Endothelial cell of umbilical vein (primary cell): ENCODE results near the gene CEP97. TPM values are rescaled to one million over a fixed set of nuclear protein-coding genes. Genes with fewer than 3 reads are reported as not detected.

Experiments used
- BruUV-seq: library from RNA; stranded (reverse); fragments of 400-500 nt; replicated peaks from 2 replicates; lab custom pipeline; 2021; lab: Mats Ljungman, UMichigan
- CTCF ChIA-PET: fragments of 300-600, 350-600 bp; sonication (Branson Sonifier 250); formaldehyde crosslinking; loops from one replicate; lab custom pipeline; 2021; ENCODE audit warnings: antibody characterized with exemption, inconsistent platforms; lab: Charles Lee
- POLR2A ChIA-PET: fragments of 300-600, 350-600 bp; sonication (Branson Sonifier 250); formaldehyde crosslinking; loops from one replicate; lab custom pipeline; 2021; ENCODE audit warnings: antibody characterized with exemption, inconsistent platforms; lab: Charles Lee
- DNase-seq: peaks from one replicate; pipeline ENCODE4 v3.0.0-alpha.2; 2011; ENCODE audit warnings: low read depth, low spot score
- FAIRE-seq: peaks from 2 replicates; lab custom pipeline; 2011; peaks lifted over from hg19 to GRCh38; lab: Jason Lieb, UNC
- H2AFZ ChIP-seq: 2 replicates; pipeline ENCODE4 v1.6.0; 2012; ENCODE audit warnings: low read depth, low read length, control low read depth, inconsistent platforms
- H3K27ac ChIP-seq: 2 replicates; pipeline ENCODE4 v1.5.1; 2011; ENCODE audit warnings: low read depth, mild to moderate bottlenecking, control low read depth, low read length, moderate library complexity; ENCODE audit not compliant: insufficient read depth
- H3K27me3 ChIP-seq, 2 experiments: 2 replicates each; pipeline versions ENCODE4 v1.6.0 to v1.6.1; 2011; ENCODE audit warnings: low read length in 2 of 2, mixed read lengths in 1 of 2; ENCODE audit not compliant: control insufficient read depth in 2 of 2, insufficient read depth in 2 of 2
- H3K36me3 ChIP-seq, 2 experiments: 2 replicates in 1 of 2; 3 replicates in 1 of 2; pipeline ENCODE4 v1.5.1; 2011; ENCODE audit warnings: low read length in 2 of 2, mild to moderate bottlenecking in 1 of 2, moderate library complexity in 1 of 2; ENCODE audit not compliant: control insufficient read depth in 2 of 2, insufficient read depth in 2 of 2; ENCODE audit errors: extremely low read depth in 1 of 2
- H3K4me1 ChIP-seq: 3 replicates; pipeline ENCODE4 v1.5.1; 2011; ENCODE audit warnings: mild to moderate bottlenecking, low read length; ENCODE audit not compliant: control insufficient read depth, insufficient read depth; ENCODE audit errors: extremely low read depth
- H3K4me2 ChIP-seq: 2 replicates; pipeline ENCODE4 v1.6.1; 2011; ENCODE audit warnings: low read length, control low read depth, mixed read lengths; ENCODE audit not compliant: insufficient read depth
- H3K4me3 ChIP-seq, 3 experiments: fragments of 200-600 bp in 1 of 3; sonication (generic), shearing (Covaris generic) in 1 of 3; replicated peaks in 1 of 3; 2 replicates each; pipeline ENCODE4 v1.5.1; 2011 to 2016; ENCODE audit warnings: control low read depth in 3 of 3, low read length in 3 of 3, mild to moderate bottlenecking in 2 of 3, inconsistent platforms in 1 of 3, low read depth in 1 of 3, moderate library complexity in 1 of 3; ENCODE audit not compliant: insufficient read depth in 1 of 3
- H3K79me2 ChIP-seq: 2 replicates; pipeline ENCODE4 v1.6.0; 2012; ENCODE audit warnings: low read length, inconsistent platforms; ENCODE audit not compliant: control insufficient read depth, insufficient read depth
- H3K9ac ChIP-seq: replicated peaks from 2 replicates; pipeline ENCODE3; 2011; ENCODE audit warnings: low read length, control low read depth; ENCODE audit not compliant: insufficient read depth; ENCODE audit errors: extremely low read depth
- H3K9me1 ChIP-seq: replicated peaks from 3 replicates; pipeline ENCODE4 v1.6.0; 2011; ENCODE audit warnings: mild to moderate bottlenecking, low read length; ENCODE audit not compliant: control insufficient read depth, insufficient read depth; ENCODE audit errors: extremely low read depth
- H3K9me3 ChIP-seq: replicated peaks from 2 replicates; pipeline ENCODE4 v1.5.1; 2012; ENCODE audit warnings: low read length, inconsistent platforms; ENCODE audit not compliant: control insufficient read depth, insufficient read depth
- H4K20me1 ChIP-seq: replicated peaks from 2 replicates; pipeline ENCODE3; 2011; ENCODE audit warnings: mild to moderate bottlenecking, low read length; ENCODE audit not compliant: control insufficient read depth, insufficient read depth; ENCODE audit errors: extremely low read depth
- EZH2 ChIP-seq: IDR thresholded peaks from 2 replicates; pipeline ENCODE4 v1.6.1; 2012; ENCODE audit warnings: borderline replicate concordance, low read depth, mild to moderate bottlenecking, moderate library complexity, low read length, inconsistent platforms; ENCODE audit not compliant: severe bottlenecking
- dilution Hi-C: fragments of 300-500 bp; cut with MboI; formaldehyde crosslinking; loops from one replicate; pipeline ENCODE4 v1.15.0; 2019; ENCODE audit warnings: low sequenced_read_pairs; ENCODE audit not compliant: extremely low pct_ligation_motif_present
- intact Hi-C: fragments of 100-400 bp; cut with micrococcal nuclease; formaldehyde crosslinking; loops from one replicate; pipeline ENCODE4 v1.10.0; 2022
- polyA plus RNA-seq, 4 experiments: library from polyadenylated mRNA; depleted of rRNA in 3 of 4; stranded (reverse) in 3 of 4; unstranded in 1 of 4; fragments of >200 nt; gene quantifications; 2 replicates each; pipeline versions ENCODE4 v1.2.1 to v1.2.3, GENCODE V29; 2011 to 2012; ENCODE audit warnings: missing spikeins in 1 of 4
- total RNA-seq: library from RNA; stranded (reverse); gene quantifications from 2 replicates; pipeline ENCODE4 v1.2.3, GENCODE V29; 2021
- TF ChIP-seq, protein P1 (sequence below), 2 donors: IDR thresholded peaks; 1 replicate in 1 of 2; 2 replicates in 1 of 2; pipeline ENCODE4 v1.5.1; 2011; ENCODE audit warnings: low read length in 2 of 2, mild to moderate bottlenecking in 2 of 2, moderate library complexity in 2 of 2, control low read depth in 1 of 2, inconsistent platforms in 1 of 2, low read depth in 1 of 2; ENCODE audit not compliant: insufficient read depth in 1 of 2; ENCODE audit errors: extremely low read depth in 1 of 2

Gene CEP97
- total and polyA plus RNA-seq, 2 donors (not counting 3 experiments of a cell fraction or from before 2014, with no cell fraction given) = 1.9 to 10.3 TPM

DNA sequence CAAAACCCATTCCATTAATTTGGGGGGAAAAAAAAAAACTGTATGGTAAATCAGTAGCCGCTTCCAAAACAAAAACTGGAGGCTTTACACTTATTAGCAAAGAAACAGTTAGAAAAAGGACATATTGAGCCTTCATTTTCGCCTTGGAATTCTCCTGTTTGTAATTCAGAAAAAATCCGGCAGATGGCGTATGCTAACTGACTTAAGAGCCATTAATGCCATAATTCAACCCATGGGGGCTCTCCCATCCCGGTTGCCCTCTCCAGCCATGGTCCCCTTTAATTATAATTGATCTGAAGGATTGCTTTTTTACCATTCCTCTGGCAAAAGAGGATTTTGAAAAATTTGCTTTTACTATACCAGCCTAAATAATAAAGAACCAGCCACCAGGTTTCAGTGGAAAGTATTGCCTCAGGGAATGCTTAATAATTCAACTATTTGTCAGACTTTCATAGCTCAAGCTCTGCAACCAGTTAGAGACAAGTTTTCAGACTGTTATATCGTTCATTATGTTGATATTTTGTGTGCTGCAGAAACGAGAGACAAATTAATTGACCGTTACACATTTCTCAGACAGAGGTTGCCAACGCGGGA is 28.5 kb upstream of the CEP97 start:
- dilution Hi-C loops = no loop called here
- ChIA-PET POLR2A (no interaction called here), CTCF (interaction anchor here (0.6 to 1.5 kb wide), 6 partner anchors 9 to 841 kb away, joined by 3 to 8 read pairs (median 3); no protein-coding TSS in a partner anchor)
- H2AFZ ChIP-seq = no peak overlapping the region
- no peaks in the 10 kb centered on the region for H3K4me1 ChIP-seq
- H3K27ac ChIP-seq = no peak overlapping the region
- intact Hi-C loops = loop anchor here (1.0 to 10.0 kb wide), 6 partner anchors 11 to 841 kb away; partner anchors contain the start of gene CEP97
- no peaks in the 10 kb centered on the region for H4K20me1 ChIP-seq
- no peaks in the 10 kb centered on the region for H3K27me3 ChIP-seq
- H3K79me2 ChIP-seq = no peaks in the 10 kb centered on the region
- H3K36me3 ChIP-seq = no peaks in the 10 kb centered on the region
- BruUV-seq = no TSS peak
- FAIRE-seq (peak; percentile 44), DNase-seq (peak; percentile 68)
- H3K9me3 ChIP-seq = no peaks in the 10 kb centered on the region
- no peak overlapping the region for H3K4me3 ChIP-seq
- no peaks in the 10 kb centered on the region for H3K9me1 ChIP-seq
- no peak overlapping the region for H3K9ac ChIP-seq
- no peak for TF ChIP-seq EZH2
- TF ChIP-seq, protein P1, sequence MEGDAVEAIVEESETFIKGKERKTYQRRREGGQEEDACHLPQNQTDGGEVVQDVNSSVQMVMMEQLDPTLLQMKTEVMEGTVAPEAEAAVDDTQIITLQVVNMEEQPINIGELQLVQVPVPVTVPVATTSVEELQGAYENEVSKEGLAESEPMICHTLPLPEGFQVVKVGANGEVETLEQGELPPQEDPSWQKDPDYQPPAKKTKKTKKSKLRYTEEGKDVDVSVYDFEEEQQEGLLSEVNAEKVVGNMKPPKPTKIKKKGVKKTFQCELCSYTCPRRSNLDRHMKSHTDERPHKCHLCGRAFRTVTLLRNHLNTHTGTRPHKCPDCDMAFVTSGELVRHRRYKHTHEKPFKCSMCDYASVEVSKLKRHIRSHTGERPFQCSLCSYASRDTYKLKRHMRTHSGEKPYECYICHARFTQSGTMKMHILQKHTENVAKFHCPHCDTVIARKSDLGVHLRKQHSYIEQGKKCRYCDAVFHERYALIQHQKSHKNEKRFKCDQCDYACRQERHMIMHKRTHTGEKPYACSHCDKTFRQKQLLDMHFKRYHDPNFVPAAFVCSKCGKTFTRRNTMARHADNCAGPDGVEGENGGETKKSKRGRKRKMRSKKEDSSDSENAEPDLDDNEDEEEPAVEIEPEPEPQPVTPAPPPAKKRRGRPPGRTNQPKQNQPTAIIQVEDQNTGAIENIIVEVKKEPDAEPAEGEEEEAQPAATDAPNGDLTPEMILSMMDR (IDR thresholded peaks at IDR 0.05; ENCODE audit: extremely low read depth in 1 of 2, insufficient read depth in 1 of 2, low read depth in 1 of 2, low read length in 2 of 2) = peak; percentile 50 to 52
- H3K4me2 ChIP-seq = no peak overlapping the region
